ENCODE results near the gene ATP11B. TPM values are rescaled to one million over a fixed set of nuclear protein-coding genes. Genes with fewer than 3 reads are reported as not detected.

Gene ATP11B
- total and polyA plus RNA-seq, 2 experiments from 2014 or later, result 5.8 to 24.7 TPM

DNA sequence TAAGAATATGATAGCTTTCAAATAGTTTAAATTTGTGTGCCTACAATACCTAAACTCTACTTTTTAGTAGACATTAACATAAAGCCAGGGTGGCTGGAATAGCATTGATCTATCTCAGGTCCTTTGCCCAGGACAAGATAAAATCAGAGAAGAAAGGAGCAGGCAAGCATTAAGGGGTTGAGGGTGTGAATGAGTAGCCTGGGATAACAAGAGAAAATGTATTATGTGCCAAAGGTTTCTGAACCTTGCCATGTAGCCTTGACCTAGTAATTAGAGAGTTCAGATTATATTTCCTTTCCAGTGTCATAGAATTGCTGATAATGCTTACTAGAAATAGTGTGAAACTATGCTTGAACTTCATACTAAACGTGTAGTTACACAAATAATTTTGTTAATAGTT lies 22.9 kb downstream of the ATP11B start:
- Histone ChIP-seq H4K20me1 (replicated peaks; ENCODE audit: insufficient read depth) (no peaks in the 10 kb centered on the region), H3F3A (replicated peaks; ENCODE audit: low read depth) (no peaks in the 10 kb centered on the region), H2AFZ (no peak overlapping the region), H3K4me2 (no peak overlapping the region), H3K79me2 (replicated peaks; ENCODE audit: insufficient read depth) (peaks cover 5% of the 10 kb centered on the region), H3K27me3 (ENCODE audit: insufficient read depth) (no peaks in the 10 kb centered on the region), H3K27ac (ENCODE audit: low read depth) (no peak overlapping the region), H3K9me2 (ENCODE audit: insufficient read depth) (no peaks in the 10 kb centered on the region), H3K36me3 (ENCODE audit: insufficient read depth) (no peaks in the 10 kb centered on the region), H3K4me3 (no peak overlapping the region), H3K4me1 (ENCODE audit: insufficient read depth) (no peaks in the 10 kb centered on the region)
- ATAC-seq, result no peak
- no peaks in the 10 kb centered on the region for H3K9me3 Mint-ChIP-seq
- H3K36me3 Mint-ChIP-seq (ENCODE audit: low read depth), result no peaks in the 10 kb centered on the region; the same call in 2 of the 3 replicates
- peaks cover 2% of the 10 kb centered on the region for H3K27me3 Mint-ChIP-seq (ENCODE audit: insufficient read depth, low read depth, poor library complexity)
- no peak overlapping the region; the same call in 1 of the 2 replicates for H3K27ac Mint-ChIP-seq
- H3K4me3 Mint-ChIP-seq, result no peak overlapping the region
- peaks cover 8% of the 10 kb centered on the region; the same call in 1 of the 3 replicates for H3K4me1 Mint-ChIP-seq
- DNase-seq (ENCODE audit: low spot score), result no peak
- TF ChIP-seq, protein P1, sequence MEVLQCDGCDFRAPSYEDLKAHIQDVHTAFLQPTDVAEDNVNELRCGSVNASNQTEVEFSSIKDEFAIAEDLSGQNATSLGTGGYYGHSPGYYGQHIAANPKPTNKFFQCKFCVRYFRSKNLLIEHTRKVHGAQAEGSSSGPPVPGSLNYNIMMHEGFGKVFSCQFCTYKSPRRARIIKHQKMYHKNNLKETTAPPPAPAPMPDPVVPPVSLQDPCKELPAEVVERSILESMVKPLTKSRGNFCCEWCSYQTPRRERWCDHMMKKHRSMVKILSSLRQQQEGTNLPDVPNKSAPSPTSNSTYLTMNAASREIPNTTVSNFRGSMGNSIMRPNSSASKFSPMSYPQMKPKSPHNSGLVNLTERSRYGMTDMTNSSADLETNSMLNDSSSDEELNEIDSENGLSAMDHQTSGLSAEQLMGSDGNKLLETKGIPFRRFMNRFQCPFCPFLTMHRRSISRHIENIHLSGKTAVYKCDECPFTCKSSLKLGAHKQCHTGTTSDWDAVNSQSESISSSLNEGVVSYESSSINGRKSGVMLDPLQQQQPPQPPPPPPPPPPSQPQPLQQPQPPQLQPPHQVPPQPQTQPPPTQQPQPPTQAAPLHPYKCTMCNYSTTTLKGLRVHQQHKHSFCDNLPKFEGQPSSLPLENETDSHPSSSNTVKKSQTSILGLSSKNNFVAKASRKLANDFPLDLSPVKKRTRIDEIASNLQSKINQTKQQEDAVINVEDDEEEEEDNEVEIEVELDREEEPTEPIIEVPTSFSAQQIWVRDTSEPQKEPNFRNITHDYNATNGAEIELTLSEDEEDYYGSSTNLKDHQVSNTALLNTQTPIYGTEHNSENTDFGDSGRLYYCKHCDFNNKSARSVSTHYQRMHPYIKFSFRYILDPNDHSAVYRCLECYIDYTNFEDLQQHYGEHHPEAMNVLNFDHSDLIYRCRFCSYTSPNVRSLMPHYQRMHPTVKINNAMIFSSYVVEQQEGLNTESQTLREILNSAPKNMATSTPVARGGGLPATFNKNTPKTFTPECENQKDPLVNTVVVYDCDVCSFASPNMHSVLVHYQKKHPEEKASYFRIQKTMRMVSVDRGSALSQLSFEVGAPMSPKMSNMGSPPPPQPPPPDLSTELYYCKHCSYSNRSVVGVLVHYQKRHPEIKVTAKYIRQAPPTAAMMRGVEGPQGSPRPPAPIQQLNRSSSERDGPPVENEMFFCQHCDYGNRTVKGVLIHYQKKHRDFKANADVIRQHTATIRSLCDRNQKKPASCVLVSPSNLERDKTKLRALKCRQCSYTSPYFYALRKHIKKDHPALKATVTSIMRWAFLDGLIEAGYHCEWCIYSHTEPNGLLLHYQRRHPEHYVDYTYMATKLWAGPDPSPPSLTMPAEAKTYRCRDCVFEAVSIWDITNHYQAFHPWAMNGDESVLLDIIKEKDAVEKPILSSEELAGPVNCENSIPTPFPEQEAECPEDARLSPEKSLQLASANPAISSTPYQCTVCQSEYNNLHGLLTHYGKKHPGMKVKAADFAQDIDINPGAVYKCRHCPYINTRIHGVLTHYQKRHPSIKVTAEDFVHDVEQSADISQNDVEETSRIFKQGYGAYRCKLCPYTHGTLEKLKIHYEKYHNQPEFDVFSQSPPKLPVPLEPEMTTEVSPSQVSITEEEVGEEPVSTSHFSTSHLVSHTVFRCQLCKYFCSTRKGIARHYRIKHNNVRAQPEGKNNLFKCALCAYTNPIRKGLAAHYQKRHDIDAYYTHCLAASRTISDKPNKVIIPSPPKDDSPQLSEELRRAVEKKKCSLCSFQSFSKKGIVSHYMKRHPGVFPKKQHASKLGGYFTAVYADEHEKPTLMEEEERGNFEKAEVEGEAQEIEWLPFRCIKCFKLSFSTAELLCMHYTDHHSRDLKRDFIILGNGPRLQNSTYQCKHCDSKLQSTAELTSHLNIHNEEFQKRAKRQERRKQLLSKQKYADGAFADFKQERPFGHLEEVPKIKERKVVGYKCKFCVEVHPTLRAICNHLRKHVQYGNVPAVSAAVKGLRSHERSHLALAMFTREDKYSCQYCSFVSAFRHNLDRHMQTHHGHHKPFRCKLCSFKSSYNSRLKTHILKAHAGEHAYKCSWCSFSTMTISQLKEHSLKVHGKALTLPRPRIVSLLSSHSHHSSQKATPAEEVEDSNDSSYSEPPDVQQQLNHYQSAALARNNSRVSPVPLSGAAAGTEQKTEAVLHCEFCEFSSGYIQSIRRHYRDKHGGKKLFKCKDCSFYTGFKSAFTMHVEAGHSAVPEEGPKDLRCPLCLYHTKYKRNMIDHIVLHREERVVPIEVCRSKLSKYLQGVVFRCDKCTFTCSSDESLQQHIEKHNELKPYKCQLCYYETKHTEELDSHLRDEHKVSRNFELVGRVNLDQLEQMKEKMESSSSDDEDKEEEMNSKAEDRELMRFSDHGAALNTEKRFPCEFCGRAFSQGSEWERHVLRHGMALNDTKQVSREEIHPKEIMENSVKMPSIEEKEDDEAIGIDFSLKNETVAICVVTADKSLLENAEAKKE (CRISPR knock-in tag; IDR thresholded peaks at IDR 0.05), result no peak
- TF ChIP-seq ZNF331 (CRISPR knock-in tag; IDR thresholded peaks at IDR 0.05; ENCODE audit: low read depth) (no peak), POLR2AphosphoS5 (IDR thresholded peaks at IDR 0.05; ENCODE audit: low read depth) (no peak), CREB1 (CRISPR knock-in tag; IDR thresholded peaks at IDR 0.05; ENCODE audit: low read depth) (no peak), EZH2phosphoT487 (IDR thresholded peaks at IDR 0.05; ENCODE audit: unreplicated experiment) (no peak), STAT1 (IDR thresholded peaks at IDR 0.05; ENCODE audit: unreplicated experiment) (no peak), ZNF114 (CRISPR knock-in tag; IDR thresholded peaks at IDR 0.05) (no peak), EZH2 (IDR thresholded peaks at IDR 0.05; ENCODE audit: low read depth, unreplicated experiment) (no peak), JUNB (IDR thresholded peaks at IDR 0.05; ENCODE audit: unreplicated experiment) (no peak), NANOG (IDR thresholded peaks at IDR 0.05; ENCODE audit: borderline replicate concordance) (no peak)
- TF ChIP-seq, protein P2, sequence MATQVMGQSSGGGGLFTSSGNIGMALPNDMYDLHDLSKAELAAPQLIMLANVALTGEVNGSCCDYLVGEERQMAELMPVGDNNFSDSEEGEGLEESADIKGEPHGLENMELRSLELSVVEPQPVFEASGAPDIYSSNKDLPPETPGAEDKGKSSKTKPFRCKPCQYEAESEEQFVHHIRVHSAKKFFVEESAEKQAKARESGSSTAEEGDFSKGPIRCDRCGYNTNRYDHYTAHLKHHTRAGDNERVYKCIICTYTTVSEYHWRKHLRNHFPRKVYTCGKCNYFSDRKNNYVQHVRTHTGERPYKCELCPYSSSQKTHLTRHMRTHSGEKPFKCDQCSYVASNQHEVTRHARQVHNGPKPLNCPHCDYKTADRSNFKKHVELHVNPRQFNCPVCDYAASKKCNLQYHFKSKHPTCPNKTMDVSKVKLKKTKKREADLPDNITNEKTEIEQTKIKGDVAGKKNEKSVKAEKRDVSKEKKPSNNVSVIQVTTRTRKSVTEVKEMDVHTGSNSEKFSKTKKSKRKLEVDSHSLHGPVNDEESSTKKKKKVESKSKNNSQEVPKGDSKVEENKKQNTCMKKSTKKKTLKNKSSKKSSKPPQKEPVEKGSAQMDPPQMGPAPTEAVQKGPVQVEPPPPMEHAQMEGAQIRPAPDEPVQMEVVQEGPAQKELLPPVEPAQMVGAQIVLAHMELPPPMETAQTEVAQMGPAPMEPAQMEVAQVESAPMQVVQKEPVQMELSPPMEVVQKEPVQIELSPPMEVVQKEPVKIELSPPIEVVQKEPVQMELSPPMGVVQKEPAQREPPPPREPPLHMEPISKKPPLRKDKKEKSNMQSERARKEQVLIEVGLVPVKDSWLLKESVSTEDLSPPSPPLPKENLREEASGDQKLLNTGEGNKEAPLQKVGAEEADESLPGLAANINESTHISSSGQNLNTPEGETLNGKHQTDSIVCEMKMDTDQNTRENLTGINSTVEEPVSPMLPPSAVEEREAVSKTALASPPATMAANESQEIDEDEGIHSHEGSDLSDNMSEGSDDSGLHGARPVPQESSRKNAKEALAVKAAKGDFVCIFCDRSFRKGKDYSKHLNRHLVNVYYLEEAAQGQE (IDR thresholded peaks at IDR 0.05; ENCODE audit: unreplicated experiment), result no peak
- TF ChIP-seq, protein P3, sequence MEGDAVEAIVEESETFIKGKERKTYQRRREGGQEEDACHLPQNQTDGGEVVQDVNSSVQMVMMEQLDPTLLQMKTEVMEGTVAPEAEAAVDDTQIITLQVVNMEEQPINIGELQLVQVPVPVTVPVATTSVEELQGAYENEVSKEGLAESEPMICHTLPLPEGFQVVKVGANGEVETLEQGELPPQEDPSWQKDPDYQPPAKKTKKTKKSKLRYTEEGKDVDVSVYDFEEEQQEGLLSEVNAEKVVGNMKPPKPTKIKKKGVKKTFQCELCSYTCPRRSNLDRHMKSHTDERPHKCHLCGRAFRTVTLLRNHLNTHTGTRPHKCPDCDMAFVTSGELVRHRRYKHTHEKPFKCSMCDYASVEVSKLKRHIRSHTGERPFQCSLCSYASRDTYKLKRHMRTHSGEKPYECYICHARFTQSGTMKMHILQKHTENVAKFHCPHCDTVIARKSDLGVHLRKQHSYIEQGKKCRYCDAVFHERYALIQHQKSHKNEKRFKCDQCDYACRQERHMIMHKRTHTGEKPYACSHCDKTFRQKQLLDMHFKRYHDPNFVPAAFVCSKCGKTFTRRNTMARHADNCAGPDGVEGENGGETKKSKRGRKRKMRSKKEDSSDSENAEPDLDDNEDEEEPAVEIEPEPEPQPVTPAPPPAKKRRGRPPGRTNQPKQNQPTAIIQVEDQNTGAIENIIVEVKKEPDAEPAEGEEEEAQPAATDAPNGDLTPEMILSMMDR (conservative IDR thresholded peaks at IDR 0.05; ENCODE audit: low read depth in 2 of 2), result no peak
- TF ChIP-seq, protein P4, sequence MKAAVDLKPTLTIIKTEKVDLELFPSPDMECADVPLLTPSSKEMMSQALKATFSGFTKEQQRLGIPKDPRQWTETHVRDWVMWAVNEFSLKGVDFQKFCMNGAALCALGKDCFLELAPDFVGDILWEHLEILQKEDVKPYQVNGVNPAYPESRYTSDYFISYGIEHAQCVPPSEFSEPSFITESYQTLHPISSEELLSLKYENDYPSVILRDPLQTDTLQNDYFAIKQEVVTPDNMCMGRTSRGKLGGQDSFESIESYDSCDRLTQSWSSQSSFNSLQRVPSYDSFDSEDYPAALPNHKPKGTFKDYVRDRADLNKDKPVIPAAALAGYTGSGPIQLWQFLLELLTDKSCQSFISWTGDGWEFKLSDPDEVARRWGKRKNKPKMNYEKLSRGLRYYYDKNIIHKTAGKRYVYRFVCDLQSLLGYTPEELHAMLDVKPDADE (IDR thresholded peaks at IDR 0.05), result no peak
